ENCODE measurements around the gene MMEL1.

Gene MMEL1

GRCh38 chr1:2642560-2643413 lies 10.0 kb upstream of the MMEL1 start:
- peak; percentile 79 to 95 (median 89) for DNase-seq

GRCh38 chr1:2642131-2642559 lies 9.3 kb upstream of the MMEL1 start:
- no peak for DNase-seq

GRCh38 chr1:2641381-2642130 lies 8.7 kb upstream of the MMEL1 start:
- DNase-seq, result no peak

GRCh38 chr1:2640626-2641025 lies 7.8 kb upstream of the MMEL1 start:
- no peak for DNase-seq

GRCh38 chr1:2639607-2640521 lies 7.0 kb upstream of the MMEL1 start:
- DNase-seq, result no peak

GRCh38 chr1:2639203-2639602 lies 6.4 kb upstream of the MMEL1 start:
- no peak for DNase-seq

GRCh38 chr1:2638466-2639115 lies 5.8 kb upstream of the MMEL1 start:
- no peak for DNase-seq

GRCh38 chr1:2637442-2638145 lies 4.8 kb upstream of the MMEL1 start:
- no peak for DNase-seq

GRCh38 chr1:2636733-2637132 lies 3.9 kb upstream of the MMEL1 start:
- peak in 1 of 3 experiments; percentile 36 for DNase-seq

GRCh38 chr1:2635361-2636010 lies 2.7 kb upstream of the MMEL1 start:
- no peak for DNase-seq

- DNase-seq, result no peak
These were observed 1.2 kb upstream of the MMEL1 start for GRCh38 chr1:2633936-2634491.

GRCh38 chr1:2633366-2633935 lies 635 bp upstream of the MMEL1 start:
- no peak for DNase-seq

GRCh38 chr1:2632051-2632430 lies 775 bp downstream of the MMEL1 start:
- no peak for DNase-seq

GRCh38 chr1:2631136-2632050 lies 1.4 kb downstream of the MMEL1 start:
- DNase-seq, result peak in 1 of 3 experiments; percentile 18

GRCh38 chr1:2630498-2631135 lies 2.2 kb downstream of the MMEL1 start:
- DNase-seq, result no peak

GRCh38 chr1:2629627-2630497 lies 3.0 kb downstream of the MMEL1 start:
- DNase-seq, result no peak

- DNase-seq, result peak in 1 of 3 experiments; percentile 22
These were observed 3.7 kb downstream of the MMEL1 start for GRCh38 chr1:2628933-2629626.
